IMR-90 (cell line): ENCODE results near the gene LEKR1. TPM values are rescaled to one million over a fixed set of nuclear protein-coding genes. Genes with fewer than 3 reads are reported as not detected.

ENCODE experiments used
- ATAC-seq: fragments of 200-7000 bp; cut with Tn5 transposase; 2 replicates; pipeline ENCODE4 v1.9.1; 2020; ENCODE audit warnings: low read depth, mild to moderate bottlenecking, moderate library complexity
- BruUV-seq: library from RNA; stranded (reverse); fragments of 400-500 nt; replicated peaks from 2 replicates; lab custom pipeline; 2021; lab: Mats Ljungman, UMichigan
- CTCF ChIA-PET: fragments of 300-600 bp; formaldehyde crosslinking; extraction: SDS; loops from one replicate; lab custom pipeline; 2021; ENCODE audit warnings: antibody characterized with exemption; lab: Yijun Ruan, JAX
- POLR2A ChIA-PET: fragments of 300-600 bp; sonication (Branson Sonifier 250); formaldehyde crosslinking; loops from one replicate; lab custom pipeline; 2022; ENCODE audit warnings: antibody characterized with exemption; ENCODE audit not compliant: unreplicated experiment; lab: Charles Lee
- DNase-seq: peaks from one replicate; pipeline ENCODE4 v3.0.0; 2013
- H2AFZ ChIP-seq: replicated peaks from 2 replicates; pipeline ENCODE3; 2013; ENCODE audit warnings: low read length, mild to moderate bottlenecking; ENCODE audit not compliant: poor library complexity
- H2AK5ac ChIP-seq: 2 replicates; pipeline ENCODE4 v1.6.1; 2013; ENCODE audit warnings: low read depth, low read length, inconsistent platforms
- H2AK9ac ChIP-seq: replicated peaks from 2 replicates; pipeline ENCODE3; 2013; ENCODE audit warnings: mild to moderate bottlenecking, low read depth, low read length, moderate library complexity; ENCODE audit not compliant: poor library complexity
- H2BK120ac ChIP-seq: 2 replicates; pipeline ENCODE4 v1.6.1; 2013; ENCODE audit warnings: low read depth, low read length, inconsistent platforms
- H2BK15ac ChIP-seq: 3 replicates; pipeline ENCODE4 v1.6.1; 2013; ENCODE audit warnings: low read depth, low read length, inconsistent platforms
- H2BK20ac ChIP-seq: 2 replicates; pipeline ENCODE4 v1.6.1; 2013; ENCODE audit warnings: low read depth, mild to moderate bottlenecking, inconsistent platforms, low read length, moderate library complexity
- H2BK5ac ChIP-seq: 2 replicates; pipeline ENCODE4 v1.6.1; 2013; ENCODE audit warnings: mild to moderate bottlenecking, low read depth, low read length, inconsistent platforms; ENCODE audit not compliant: poor library complexity, severe bottlenecking
- H3K14ac ChIP-seq: replicated peaks from 2 replicates; pipeline ENCODE4 v1.6.1; 2013; ENCODE audit warnings: low read depth, low read length, inconsistent platforms
- H3K18ac ChIP-seq: 2 replicates; pipeline ENCODE4 v1.6.1; 2013; ENCODE audit warnings: low read depth, low read length, control low read depth
- H3K23ac ChIP-seq: 2 replicates; pipeline ENCODE4 v1.6.1; 2013; ENCODE audit warnings: low read depth, low read length, inconsistent platforms
- H3K27ac ChIP-seq: 2 replicates; pipeline ENCODE4 v1.5.1; 2013; ENCODE audit warnings: mild to moderate bottlenecking, control low read depth, low read length; ENCODE audit not compliant: insufficient read depth
- H3K27me3 ChIP-seq: 2 replicates; pipeline ENCODE4 v1.6.1; 2013; ENCODE audit warnings: low read length; ENCODE audit not compliant: control insufficient read depth, insufficient read depth
- H3K36me3 ChIP-seq: 2 replicates; pipeline ENCODE4 v1.6.1; 2013; ENCODE audit warnings: low read length, mixed read lengths; ENCODE audit not compliant: control insufficient read depth, insufficient read depth
- H3K4ac ChIP-seq: 2 replicates; pipeline ENCODE4 v1.6.1; 2013; ENCODE audit warnings: low read depth, low read length, inconsistent platforms
- H3K4me1 ChIP-seq: 2 replicates; pipeline ENCODE4 v1.6.1; 2013; ENCODE audit warnings: low read length, mixed read lengths; ENCODE audit not compliant: control insufficient read depth, insufficient read depth
- H3K4me2 ChIP-seq: 2 replicates; pipeline ENCODE4 v1.6.1; 2013; ENCODE audit warnings: low read depth, mild to moderate bottlenecking, control low read depth, low read length, moderate library complexity
- H3K4me3 ChIP-seq: 2 replicates; pipeline ENCODE4 v1.5.1; 2013; ENCODE audit warnings: low read depth, mild to moderate bottlenecking, control low read depth, low read length, moderate library complexity; ENCODE audit not compliant: insufficient read depth
- H3K56ac ChIP-seq: 2 replicates; pipeline ENCODE4 v1.6.1; 2013; ENCODE audit warnings: low read length, inconsistent platforms; ENCODE audit not compliant: insufficient read depth; ENCODE audit errors: extremely low read depth
- H3K79me1 ChIP-seq, 2 experiments: 2 replicates each; pipeline ENCODE4 v1.6.1; 2013; ENCODE audit warnings: low read length in 2 of 2, inconsistent platforms in 1 of 2, low read depth in 1 of 2
- H3K9ac ChIP-seq: 2 replicates; pipeline ENCODE4 v1.6.1; 2013; ENCODE audit warnings: low read depth, low read length, control low read depth
- H3K9me1 ChIP-seq: 2 replicates; pipeline ENCODE4 v1.6.1; 2013; ENCODE audit warnings: low read length, inconsistent platforms; ENCODE audit not compliant: insufficient read depth
- H3K9me3 ChIP-seq: 2 replicates; pipeline ENCODE4 v1.6.1; 2013; ENCODE audit warnings: low read length; ENCODE audit not compliant: control insufficient read depth, insufficient read depth
- H4K20me1 ChIP-seq: 2 replicates; pipeline ENCODE4 v1.6.1; 2013; ENCODE audit warnings: low read length, inconsistent platforms; ENCODE audit not compliant: insufficient read depth
- H4K5ac ChIP-seq: 2 replicates; pipeline ENCODE4 v1.6.1; 2013; ENCODE audit warnings: mild to moderate bottlenecking, low read depth, low read length, control low read depth
- H4K8ac ChIP-seq, 2 experiments: 2 replicates each; pipeline ENCODE4 v1.6.1; 2013; ENCODE audit warnings: low read depth in 2 of 2, low read length in 2 of 2, control low read depth in 1 of 2, inconsistent platforms in 1 of 2
- H4K91ac ChIP-seq: 2 replicates; pipeline ENCODE4 v1.6.1; 2013; ENCODE audit warnings: low read depth, low read length, inconsistent platforms; ENCODE audit not compliant: insufficient read depth
- BHLHE40 ChIP-seq: fragments of 150-350 bp; IDR thresholded peaks from 2 replicates; pipeline ENCODE4 v1.6.1; 2016; ENCODE audit warnings: mild to moderate bottlenecking, low read depth, low read length
- CEBPB ChIP-seq: IDR thresholded peaks from 2 replicates; pipeline ENCODE4 v1.6.1; 2012; ENCODE audit warnings: low read depth, low read length, improper control_type of control experiment
- CHD1 ChIP-seq: IDR thresholded peaks from 2 replicates; pipeline ENCODE4 v1.6.1; 2012; ENCODE audit warnings: low read depth, low read length, improper control_type of control experiment
- FOS ChIP-seq: fragments of 150-350 bp; IDR thresholded peaks from 2 replicates; pipeline ENCODE4 v1.6.1; 2016; ENCODE audit warnings: low read depth, low read length
- MAZ ChIP-seq: IDR thresholded peaks from 2 replicates; pipeline ENCODE4 v1.6.1; 2012; ENCODE audit warnings: low read depth, mild to moderate bottlenecking, low read length, improper control_type of control experiment, moderate library complexity, borderline replicate concordance
- MXI1 ChIP-seq: IDR thresholded peaks from 2 replicates; pipeline ENCODE4 v1.6.1; 2012; ENCODE audit warnings: low read depth, mild to moderate bottlenecking, low read length, moderate library complexity, borderline replicate concordance
- NFE2L2 ChIP-seq: fragments of 150-350 bp; IDR thresholded peaks from 2 replicates; pipeline ENCODE4 v1.6.1; 2016; ENCODE audit warnings: low read depth, mild to moderate bottlenecking, low read length
- POLR2A ChIP-seq: IDR thresholded peaks from 2 replicates; pipeline ENCODE4 v1.6.1; 2012; ENCODE audit warnings: mild to moderate bottlenecking, low read depth, low read length
- RAD21 ChIP-seq: IDR thresholded peaks from 2 replicates; pipeline ENCODE4 v1.6.1; 2012; ENCODE audit warnings: low read length, improper control_type of control experiment
- RCOR1 ChIP-seq: IDR thresholded peaks from 2 replicates; pipeline ENCODE4 v1.6.1; 2012; ENCODE audit warnings: mild to moderate bottlenecking, low read length, improper control_type of control experiment; ENCODE audit not compliant: insufficient replicate concordance
- RFX5 ChIP-seq: IDR thresholded peaks from 2 replicates; pipeline ENCODE4 v1.8.0; 2012; ENCODE audit warnings: low read depth, mild to moderate bottlenecking, low read length, moderate library complexity
- SMC3 ChIP-seq: fragments of 150-350 bp; IDR thresholded peaks from 2 replicates; pipeline ENCODE4 v1.6.1; 2016; ENCODE audit warnings: low read depth, mild to moderate bottlenecking, antibody characterized with exemption, low read length, moderate library complexity
- WGBS, 2 experiments: methylation state at CpG; one replicate each; pipeline versions ENCODE4 v1.1.5 to v1.1.7; 2013; ENCODE audit warnings: missing lambda C conversion rate in 2 of 2; ENCODE audit not compliant: insufficient read length in 1 of 2; ENCODE audit errors: extremely low coverage in 2 of 2; 5-methylcytosine and 5-hydroxymethylcytosine counted together
- dilution Hi-C: fragments of 300-500 bp; cut with HindIII; formaldehyde crosslinking; loops from one replicate; pipeline ENCODE4 v1.14.3; 2018; ENCODE audit warnings: low sequenced_read_pairs; ENCODE audit not compliant: unreplicated experiment
- in situ Hi-C: fragments of 300-500 bp; cut with MboI; formaldehyde crosslinking; loops from 3 replicates; pipeline ENCODE4 v1.14.3; 2019; ENCODE audit warnings: low sequenced_read_pairs, inconsistent platforms, mixed read lengths
- intact Hi-C: fragments of 100-400 bp; cut with micrococcal nuclease; formaldehyde crosslinking; loops from 2 replicates; pipeline ENCODE4 v1.10.0; 2022
- polyA plus RNA-seq, 3 experiments: library from polyadenylated mRNA; depleted of rRNA; stranded (reverse); fragments of >200 nt; gene quantifications; 2 replicates each; pipeline ENCODE4 v1.2.3, GENCODE V29; 2012; ENCODE audit warnings: low replicate concordance in 1 of 3
- total RNA-seq: library from RNA; depleted of rRNA; stranded (reverse); fragments of >200 nt; gene quantifications from 2 replicates; pipeline ENCODE4 v1.2.3, GENCODE V29; 2012
- TF ChIP-seq, protein P1 (sequence below): conservative IDR thresholded peaks from 2 replicates; pipeline ENCODE4 v1.5.1; 2012; ENCODE audit warnings: mild to moderate bottlenecking, low read depth, low read length, improper control_type of control experiment
- TF ChIP-seq, protein P2 (sequence below): fragments of 150-350 bp; IDR thresholded peaks from 2 replicates; pipeline ENCODE4 v1.6.1; 2016; ENCODE audit warnings: low read depth, mild to moderate bottlenecking, low read length, moderate library complexity, borderline replicate concordance
- TF ChIP-seq, protein P3 (sequence below): fragments of 150-350 bp; IDR thresholded peaks from 2 replicates; pipeline ENCODE4 v1.6.1; 2017; ENCODE audit warnings: mild to moderate bottlenecking, antibody characterized with exemption, low read length, low read depth

The LEKR1 gene
- total and polyA plus RNA-seq, 2 of the 4 experiments (the other 2 are of a cell fraction): 0.19 to 0.36 TPM

DNA sequence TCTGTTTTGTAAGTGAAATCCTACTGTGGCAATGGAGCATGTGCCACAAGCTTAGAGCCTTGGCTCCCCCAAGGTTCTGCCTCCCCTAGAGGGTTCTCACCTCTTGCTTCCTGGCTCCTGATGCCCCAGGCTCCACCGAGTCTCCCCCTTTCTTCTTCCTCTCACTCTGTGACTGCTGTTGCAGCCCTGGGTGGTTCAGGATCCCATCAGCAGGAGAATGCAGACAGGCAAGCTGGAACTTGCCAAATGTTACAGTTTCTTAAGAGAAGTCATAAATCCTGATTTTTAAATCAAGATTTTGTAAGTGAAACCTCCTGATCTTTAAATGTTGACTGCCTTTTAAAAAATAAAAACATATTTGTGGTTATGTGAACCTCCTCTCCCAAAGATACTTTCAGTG, 199.9 kb downstream of the LEKR1 start:
- Histone ChIP-seq H3K18ac (no peak overlapping the region), H3K4ac (no peak overlapping the region), H2AK9ac (no peak overlapping the region), H3K4me2 (no peak overlapping the region), H2BK5ac (no peak overlapping the region), H2BK20ac (no peak overlapping the region), H4K20me1 (no peaks in the 10 kb centered on the region), H3K4me1 (no peaks in the 10 kb centered on the region), H2BK120ac (no peak overlapping the region), H4K8ac (no peak overlapping the region), H3K56ac (no peak overlapping the region), H3K79me1 (no peaks in the 10 kb centered on the region), H3K9ac (no peak overlapping the region), H2AK5ac (no peak overlapping the region), H3K36me3 (no peaks in the 10 kb centered on the region), H3K14ac (no peak overlapping the region), H4K5ac (no peak overlapping the region), H3K9me1 (no peaks in the 10 kb centered on the region), H3K27ac (no peak overlapping the region), H3K9me3 (no peaks in the 10 kb centered on the region), H2BK15ac (no peak overlapping the region), H3K27me3 (peaks cover 1% of the 10 kb centered on the region; the same call in 1 of the 2 replicates), H3K23ac (no peak overlapping the region), H4K91ac (no peak overlapping the region), H2AFZ (no peak overlapping the region), H3K4me3 (no peak overlapping the region)
- ChIA-PET CTCF (interaction anchor here (0.7 kb wide), 2 partner anchors 74 to 1703 kb away, joined by 3 to 6 read pairs; no protein-coding TSS in a partner anchor), POLR2A (no interaction called here)
- ATAC-seq (no peak), DNase-seq (no peak)
- no CpG with 5 or more reads among the region's 1 CpG for WGBS, 2 experiments
- dilution Hi-C loops: no loop called here
- no TSS peak for BruUV-seq
- no peak for TF ChIP-seq MAZ
- TF ChIP-seq, protein P1, sequence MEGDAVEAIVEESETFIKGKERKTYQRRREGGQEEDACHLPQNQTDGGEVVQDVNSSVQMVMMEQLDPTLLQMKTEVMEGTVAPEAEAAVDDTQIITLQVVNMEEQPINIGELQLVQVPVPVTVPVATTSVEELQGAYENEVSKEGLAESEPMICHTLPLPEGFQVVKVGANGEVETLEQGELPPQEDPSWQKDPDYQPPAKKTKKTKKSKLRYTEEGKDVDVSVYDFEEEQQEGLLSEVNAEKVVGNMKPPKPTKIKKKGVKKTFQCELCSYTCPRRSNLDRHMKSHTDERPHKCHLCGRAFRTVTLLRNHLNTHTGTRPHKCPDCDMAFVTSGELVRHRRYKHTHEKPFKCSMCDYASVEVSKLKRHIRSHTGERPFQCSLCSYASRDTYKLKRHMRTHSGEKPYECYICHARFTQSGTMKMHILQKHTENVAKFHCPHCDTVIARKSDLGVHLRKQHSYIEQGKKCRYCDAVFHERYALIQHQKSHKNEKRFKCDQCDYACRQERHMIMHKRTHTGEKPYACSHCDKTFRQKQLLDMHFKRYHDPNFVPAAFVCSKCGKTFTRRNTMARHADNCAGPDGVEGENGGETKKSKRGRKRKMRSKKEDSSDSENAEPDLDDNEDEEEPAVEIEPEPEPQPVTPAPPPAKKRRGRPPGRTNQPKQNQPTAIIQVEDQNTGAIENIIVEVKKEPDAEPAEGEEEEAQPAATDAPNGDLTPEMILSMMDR: no peak
- TF ChIP-seq CHD1: no peak
- TF ChIP-seq POLR2A: no peak
- TF ChIP-seq MXI1: no peak
- no peak for TF ChIP-seq BHLHE40
- TF ChIP-seq, protein P2, sequence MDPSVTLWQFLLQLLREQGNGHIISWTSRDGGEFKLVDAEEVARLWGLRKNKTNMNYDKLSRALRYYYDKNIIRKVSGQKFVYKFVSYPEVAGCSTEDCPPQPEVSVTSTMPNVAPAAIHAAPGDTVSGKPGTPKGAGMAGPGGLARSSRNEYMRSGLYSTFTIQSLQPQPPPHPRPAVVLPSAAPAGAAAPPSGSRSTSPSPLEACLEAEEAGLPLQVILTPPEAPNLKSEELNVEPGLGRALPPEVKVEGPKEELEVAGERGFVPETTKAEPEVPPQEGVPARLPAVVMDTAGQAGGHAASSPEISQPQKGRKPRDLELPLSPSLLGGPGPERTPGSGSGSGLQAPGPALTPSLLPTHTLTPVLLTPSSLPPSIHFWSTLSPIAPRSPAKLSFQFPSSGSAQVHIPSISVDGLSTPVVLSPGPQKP: no peak
- TF ChIP-seq, protein P3, sequence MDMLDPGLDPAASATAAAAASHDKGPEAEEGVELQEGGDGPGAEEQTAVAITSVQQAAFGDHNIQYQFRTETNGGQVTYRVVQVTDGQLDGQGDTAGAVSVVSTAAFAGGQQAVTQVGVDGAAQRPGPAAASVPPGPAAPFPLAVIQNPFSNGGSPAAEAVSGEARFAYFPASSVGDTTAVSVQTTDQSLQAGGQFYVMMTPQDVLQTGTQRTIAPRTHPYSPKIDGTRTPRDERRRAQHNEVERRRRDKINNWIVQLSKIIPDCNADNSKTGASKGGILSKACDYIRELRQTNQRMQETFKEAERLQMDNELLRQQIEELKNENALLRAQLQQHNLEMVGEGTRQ: no peak
- TF ChIP-seq NFE2L2: no peak
- TF ChIP-seq RCOR1: no peak
- no peak for TF ChIP-seq FOS
- TF ChIP-seq CEBPB: no peak
- TF ChIP-seq SMC3: no peak
- no peak for TF ChIP-seq RFX5
- TF ChIP-seq RAD21: no peak
- intact Hi-C loops: no loop called here
- in situ Hi-C loops: no loop called here
